ENCODE results near the gene PSEN2. TPM values are rescaled to one million over a fixed set of nuclear protein-coding genes. Genes with fewer than 3 reads are reported as not detected.

The PSEN2 gene
- total RNA-seq, 4 donors from 2014 or later, result 31.4 to 57.8 (median 39.1) TPM

DNA sequence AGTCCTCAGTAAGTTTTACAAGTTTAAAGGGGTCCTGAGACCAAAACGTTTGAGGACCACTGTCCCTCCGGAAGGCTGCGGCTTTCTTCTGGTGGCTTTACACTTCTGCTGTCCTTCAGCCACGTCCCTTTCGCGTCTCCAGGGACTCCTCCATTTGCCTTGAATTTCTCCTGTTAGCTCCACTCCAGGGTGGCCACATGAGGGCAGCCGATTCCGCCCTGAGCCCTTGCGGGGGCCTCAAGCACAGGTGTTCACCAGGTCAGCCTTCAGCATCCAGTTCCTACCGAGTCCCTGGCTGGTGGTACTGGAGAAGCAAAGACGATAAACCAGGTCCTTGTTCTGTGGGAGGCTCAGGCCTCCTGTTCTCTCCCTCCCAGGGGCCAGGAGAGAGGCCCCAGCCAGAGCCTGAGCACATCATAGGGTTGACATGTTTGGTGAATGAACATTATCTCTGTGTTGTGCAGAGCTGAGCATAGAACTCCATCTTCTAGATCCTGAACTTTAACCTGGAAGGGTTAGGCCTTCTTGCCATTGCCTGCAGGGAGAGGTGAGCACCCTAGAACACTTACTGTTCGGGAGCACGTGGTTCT lies 42.3 kb downstream of the PSEN2 start:
- TF ChIP-seq, protein P1, sequence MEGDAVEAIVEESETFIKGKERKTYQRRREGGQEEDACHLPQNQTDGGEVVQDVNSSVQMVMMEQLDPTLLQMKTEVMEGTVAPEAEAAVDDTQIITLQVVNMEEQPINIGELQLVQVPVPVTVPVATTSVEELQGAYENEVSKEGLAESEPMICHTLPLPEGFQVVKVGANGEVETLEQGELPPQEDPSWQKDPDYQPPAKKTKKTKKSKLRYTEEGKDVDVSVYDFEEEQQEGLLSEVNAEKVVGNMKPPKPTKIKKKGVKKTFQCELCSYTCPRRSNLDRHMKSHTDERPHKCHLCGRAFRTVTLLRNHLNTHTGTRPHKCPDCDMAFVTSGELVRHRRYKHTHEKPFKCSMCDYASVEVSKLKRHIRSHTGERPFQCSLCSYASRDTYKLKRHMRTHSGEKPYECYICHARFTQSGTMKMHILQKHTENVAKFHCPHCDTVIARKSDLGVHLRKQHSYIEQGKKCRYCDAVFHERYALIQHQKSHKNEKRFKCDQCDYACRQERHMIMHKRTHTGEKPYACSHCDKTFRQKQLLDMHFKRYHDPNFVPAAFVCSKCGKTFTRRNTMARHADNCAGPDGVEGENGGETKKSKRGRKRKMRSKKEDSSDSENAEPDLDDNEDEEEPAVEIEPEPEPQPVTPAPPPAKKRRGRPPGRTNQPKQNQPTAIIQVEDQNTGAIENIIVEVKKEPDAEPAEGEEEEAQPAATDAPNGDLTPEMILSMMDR (IDR thresholded peaks at IDR 0.05), result peak in 4 of 6 experiments; percentile 51 to 75 (median 68)
- TF ChIP-seq POLR2A (IDR thresholded peaks at IDR 0.05), result no peak
- Histone ChIP-seq H3K27me3 (no peaks in the 10 kb centered on the region), H3K4me3 (no peak overlapping the region), H3K9me3 (no peaks in the 10 kb centered on the region), H3K4me1 (no peaks in the 10 kb centered on the region), H3K36me3 (no peaks in the 10 kb centered on the region), H3K27ac (no peak overlapping the region)
- DNase-seq, result peak; percentile 23 to 79 (median 73)

DNA sequence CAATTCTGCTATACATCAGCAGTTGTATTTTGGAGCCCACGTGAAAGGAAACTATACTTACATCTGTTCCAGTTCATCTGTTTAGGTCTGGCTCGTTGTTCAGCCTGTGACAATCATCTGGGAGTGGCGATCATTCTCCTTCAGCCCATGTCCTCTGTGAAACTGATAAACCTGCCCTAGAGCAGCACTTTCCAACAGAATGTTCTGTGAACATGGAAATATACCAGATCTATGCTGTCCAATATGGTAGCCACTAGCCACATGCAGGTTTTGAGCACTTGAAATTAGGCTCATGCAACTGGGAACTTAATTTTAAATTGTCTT lies 45.2 kb downstream of the PSEN2 start:
- no peak for TF ChIP-seq POLR2A (IDR thresholded peaks at IDR 0.05)
- TF ChIP-seq, protein P1 (IDR thresholded peaks at IDR 0.05), result no peak
- Histone ChIP-seq H3K9me3 (no peaks in the 10 kb centered on the region), H3K36me3 (peaks cover 0 to 8% (median 0%) of the 10 kb centered on the region in 3 donors), H3K27ac (no peak overlapping the region), H3K4me1 (no peaks in the 10 kb centered on the region), H3K4me3 (no peak overlapping the region), H3K27me3 (no peaks in the 10 kb centered on the region)
- no peak for DNase-seq

DNA sequence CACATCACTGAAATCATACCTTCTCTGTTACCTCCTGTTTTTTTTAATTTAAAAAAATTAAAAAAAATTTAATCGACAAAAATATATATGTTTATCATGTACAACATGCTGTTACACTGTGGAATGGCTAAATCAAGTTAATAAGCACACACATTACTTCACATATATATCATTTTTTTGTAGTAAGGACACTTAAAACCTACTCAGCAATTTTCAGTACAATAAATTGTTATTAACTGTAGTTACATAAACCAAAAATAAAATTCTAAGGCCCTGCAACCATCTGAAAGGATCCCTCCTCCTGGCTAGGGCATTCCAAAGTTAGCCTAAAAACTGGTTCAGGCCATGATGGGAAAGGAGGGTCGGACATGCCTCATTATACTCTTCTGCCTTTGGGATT lies 46.1 kb downstream of the PSEN2 start:
- H3K4me1 ChIP-seq, result no peaks in the 10 kb centered on the region
- peaks cover 0 to 8% (median 0%) of the 10 kb centered on the region in 3 donors for H3K36me3 ChIP-seq
- H3K9me3 ChIP-seq, result no peaks in the 10 kb centered on the region
- TF ChIP-seq, protein P1 (IDR thresholded peaks at IDR 0.05), result no peak
- TF ChIP-seq POLR2A (IDR thresholded peaks at IDR 0.05), result no peak
- H3K27me3 ChIP-seq, result no peaks in the 10 kb centered on the region
- no peak overlapping the region for H3K27ac ChIP-seq
- DNase-seq, result no peak
- H3K4me3 ChIP-seq, result no peak overlapping the region

DNA sequence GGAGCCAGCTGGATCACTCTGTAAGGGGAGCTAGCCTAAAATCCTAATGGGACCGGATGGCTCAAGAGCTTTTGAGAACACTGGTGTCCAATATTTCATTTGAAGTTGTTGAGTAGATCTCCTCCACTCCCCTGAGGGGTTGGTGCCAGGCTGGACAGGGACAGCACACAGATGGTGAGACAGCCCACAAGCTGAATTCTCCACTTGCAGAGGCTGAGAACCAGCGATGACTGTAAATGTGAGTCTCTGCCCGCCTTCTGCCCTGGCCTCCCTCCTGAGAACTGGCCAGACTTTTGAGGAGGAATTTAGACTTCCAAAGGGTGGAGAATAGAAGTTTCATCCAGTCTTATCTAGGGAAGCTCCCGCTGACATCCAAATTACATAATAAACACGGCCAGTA lies 49.2 kb downstream of the PSEN2 start:
- TF ChIP-seq, protein P1 (IDR thresholded peaks at IDR 0.05), result no peak
- no peak overlapping the region for H3K27ac ChIP-seq
- no peak overlapping the region for H3K4me3 ChIP-seq
- DNase-seq, result no peak
- no peaks in the 10 kb centered on the region for H3K9me3 ChIP-seq
- H3K27me3 ChIP-seq, result no peaks in the 10 kb centered on the region
- H3K36me3 ChIP-seq, result peaks cover 0 to 8% (median 0%) of the 10 kb centered on the region in 3 donors
- no peaks in the 10 kb centered on the region for H3K4me1 ChIP-seq

DNA sequence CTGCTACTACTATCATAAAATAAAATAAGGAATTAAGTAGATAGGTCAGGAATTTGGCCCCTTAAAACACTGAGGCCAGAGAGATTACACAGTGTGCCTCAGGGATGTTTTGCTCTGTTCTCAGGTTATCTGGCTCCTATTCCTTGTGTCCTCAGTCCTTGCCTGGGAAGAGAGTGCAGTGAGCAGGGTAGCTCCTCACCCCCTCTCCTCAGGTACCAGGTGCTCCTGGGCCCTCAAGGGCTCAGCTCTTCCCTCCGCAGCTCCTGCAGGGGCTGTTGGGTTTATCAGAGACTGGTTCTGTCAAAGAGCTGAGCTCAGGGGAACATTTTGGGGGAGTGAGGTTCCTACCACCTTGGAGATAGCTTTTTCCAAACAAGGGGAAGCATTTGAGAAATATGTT lies 49.6 kb downstream of the PSEN2 start:
- Histone ChIP-seq H3K27me3 (no peaks in the 10 kb centered on the region), H3K36me3 (peaks cover 0 to 8% (median 0%) of the 10 kb centered on the region in 3 donors), H3K9me3 (no peaks in the 10 kb centered on the region), H3K4me3 (no peak overlapping the region), H3K27ac (no peak overlapping the region), H3K4me1 (no peaks in the 10 kb centered on the region)
- DNase-seq, result no peak
- TF ChIP-seq, protein P1 (IDR thresholded peaks at IDR 0.05), result no peak
- TF ChIP-seq POLR2A (IDR thresholded peaks at IDR 0.05), result no peak

DNA sequence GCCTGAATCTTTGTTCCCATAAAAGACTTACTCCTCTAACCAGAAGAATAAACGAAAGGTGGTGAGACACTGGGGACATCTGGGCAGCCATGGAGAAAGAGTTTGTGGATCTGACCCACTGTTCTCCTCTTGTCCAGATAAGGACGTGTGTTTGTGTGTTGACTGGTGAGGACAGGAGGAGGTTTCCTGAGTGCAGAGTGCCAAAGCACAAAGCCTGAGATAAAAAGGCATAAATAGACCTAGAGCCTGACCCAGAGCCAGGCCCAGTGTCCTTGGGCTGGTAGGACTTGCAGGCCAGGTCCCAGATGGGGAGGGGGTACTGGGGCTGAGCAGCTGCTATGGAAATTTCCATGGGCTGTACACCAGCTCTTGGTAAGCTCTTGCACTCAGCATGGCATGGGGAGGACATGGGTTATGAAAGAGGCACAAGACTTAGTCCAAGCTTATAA lies 50.1 kb downstream of the PSEN2 start:
- DNase-seq, result no peak
- no peak overlapping the region for H3K4me3 ChIP-seq
- no peaks in the 10 kb centered on the region for H3K27me3 ChIP-seq
- peaks cover 0 to 8% (median 0%) of the 10 kb centered on the region in 3 donors for H3K36me3 ChIP-seq
- no peaks in the 10 kb centered on the region for H3K9me3 ChIP-seq
- TF ChIP-seq, protein P1 (IDR thresholded peaks at IDR 0.05), result no peak
- TF ChIP-seq POLR2A (IDR thresholded peaks at IDR 0.05), result no peak
- no peaks in the 10 kb centered on the region for H3K4me1 ChIP-seq
- H3K27ac ChIP-seq, result no peak overlapping the region
